Hepatocyte (in vitro differentiated cells): ENCODE results near the gene CELF4. TPM values are rescaled to one million over a fixed set of nuclear protein-coding genes. Genes with fewer than 3 reads are reported as not detected.

Experiments used
- DNase-seq: peaks from one replicate; pipeline ENCODE4 v3.0.0-alpha.2; 2016; ENCODE audit warnings: low spot score
- H2AFZ ChIP-seq: fragments of 200-600 bp; sonication (generic); 2 replicates; pipeline ENCODE4 v1.6.0; 2016; ENCODE audit warnings: antibody characterized with exemption, mild to moderate bottlenecking
- H3K27ac ChIP-seq: fragments of 200-600 bp; sonication (generic); 2 replicates; pipeline ENCODE4 v1.5.1; 2016; ENCODE audit warnings: mild to moderate bottlenecking
- H3K27me3 ChIP-seq: fragments of 200-600 bp; sonication (generic); 2 replicates; pipeline ENCODE4 v1.6.1; 2016
- H3K36me3 ChIP-seq: fragments of 200-600 bp; sonication (generic); replicated peaks from 2 replicates; pipeline ENCODE4 v1.5.1; 2016; ENCODE audit warnings: low read depth; ENCODE audit not compliant: insufficient read depth
- H3K4me1 ChIP-seq: fragments of 200-600 bp; sonication (generic); 2 replicates; pipeline ENCODE4 v1.5.1; 2016; ENCODE audit warnings: mild to moderate bottlenecking, moderate library complexity; ENCODE audit not compliant: insufficient read depth
- H3K4me2 ChIP-seq: fragments of 200-600 bp; sonication (generic); 2 replicates; pipeline ENCODE4 v1.6.0; 2016
- H3K4me3 ChIP-seq: fragments of 200-600 bp; sonication (generic); 2 replicates; pipeline ENCODE4 v1.5.1; 2016; ENCODE audit warnings: mild to moderate bottlenecking
- H3K79me2 ChIP-seq: fragments of 200-600 bp; sonication (generic); 2 replicates; pipeline ENCODE4 v1.6.0; 2017; ENCODE audit warnings: mild to moderate bottlenecking
- H3K9me2 ChIP-seq: fragments of 200-600 bp; sonication (generic); replicated peaks from 2 replicates; pipeline ENCODE4 v1.6.0; 2017; ENCODE audit warnings: mild to moderate bottlenecking; ENCODE audit not compliant: insufficient read depth
- H3K9me3 ChIP-seq: fragments of 200-600 bp; sonication (generic); 2 replicates; pipeline ENCODE4 v1.5.1; 2016; ENCODE audit warnings: low read depth, mild to moderate bottlenecking
- H4K20me1 ChIP-seq: fragments of 200-600 bp; sonication (generic); 2 replicates; pipeline ENCODE4 v1.6.0; 2016; ENCODE audit warnings: mild to moderate bottlenecking; ENCODE audit not compliant: insufficient read depth, poor library complexity, severe bottlenecking
- EZH2 ChIP-seq: fragments of 200-600 bp; sonication (generic); IDR thresholded peaks from 2 replicates; pipeline ENCODE4 v1.6.1; 2016; ENCODE audit warnings: antibody characterized with exemption, mild to moderate bottlenecking, borderline replicate concordance
- EZH2phosphoT487 ChIP-seq: fragments of 200-600 bp; sonication (generic); IDR thresholded peaks from one replicate; pipeline ENCODE4 v1.6.1; 2018; ENCODE audit warnings: antibody characterized with exemption, mild to moderate bottlenecking, low read depth, moderate library complexity; ENCODE audit not compliant: unreplicated experiment, severe bottlenecking
- WGBS: methylation state at CpG from one replicate; pipeline ENCODE4 v1.1.6; 2016; ENCODE audit warnings: low lambda C conversion rate; ENCODE audit errors: missing lambda C conversion rate; 5-methylcytosine and 5-hydroxymethylcytosine counted together
- polyA plus RNA-seq: library from polyadenylated mRNA; unstranded; fragments of >200 nt; fragmentation: Nextera tagmentation; extraction: Ambion mirVana; gene quantifications from 2 replicates; pipeline ENCODE4 v1.2.1, GENCODE V29; 2016
- total RNA-seq: library from RNA; depleted of rRNA; stranded (reverse); fragments of >200 nt; gene quantifications from 2 replicates; pipeline ENCODE4 v1.2.3, GENCODE V29; 2014
- TF ChIP-seq, protein P1 (sequence below): fragments of 200-600 bp; sonication (generic); IDR thresholded peaks from 2 replicates; pipeline ENCODE4 v1.5.1; 2016; ENCODE audit warnings: antibody characterized with exemption, mild to moderate bottlenecking; ENCODE audit not compliant: poor library complexity

The CELF4 gene
- total and polyA plus RNA-seq, 2 experiments from 2014 or later, result 1.3 to 2.9 TPM

GRCh38 chr18:37511721-37512298, 53.8 kb downstream of the CELF4 start:
- Histone ChIP-seq H3K79me2 (no peaks in the 10 kb centered on the region), H3K9me2 (no peaks in the 10 kb centered on the region), H2AFZ (no peak overlapping the region), H3K9me3 (no peaks in the 10 kb centered on the region), H3K4me1 (no peaks in the 10 kb centered on the region), H3K4me3 (no peak overlapping the region), H3K27ac (no peak overlapping the region), H3K4me2 (no peak overlapping the region), H3K36me3 (no peaks in the 10 kb centered on the region), H3K27me3 (peaks cover 17% of the 10 kb centered on the region), H4K20me1 (no peaks in the 10 kb centered on the region)
- no peak for DNase-seq
- WGBS, result 74% methylated on average over 9 of the region's 9 CpGs
- TF ChIP-seq EZH2 (no peak), EZH2phosphoT487 (no peak)
- TF ChIP-seq, protein P1, sequence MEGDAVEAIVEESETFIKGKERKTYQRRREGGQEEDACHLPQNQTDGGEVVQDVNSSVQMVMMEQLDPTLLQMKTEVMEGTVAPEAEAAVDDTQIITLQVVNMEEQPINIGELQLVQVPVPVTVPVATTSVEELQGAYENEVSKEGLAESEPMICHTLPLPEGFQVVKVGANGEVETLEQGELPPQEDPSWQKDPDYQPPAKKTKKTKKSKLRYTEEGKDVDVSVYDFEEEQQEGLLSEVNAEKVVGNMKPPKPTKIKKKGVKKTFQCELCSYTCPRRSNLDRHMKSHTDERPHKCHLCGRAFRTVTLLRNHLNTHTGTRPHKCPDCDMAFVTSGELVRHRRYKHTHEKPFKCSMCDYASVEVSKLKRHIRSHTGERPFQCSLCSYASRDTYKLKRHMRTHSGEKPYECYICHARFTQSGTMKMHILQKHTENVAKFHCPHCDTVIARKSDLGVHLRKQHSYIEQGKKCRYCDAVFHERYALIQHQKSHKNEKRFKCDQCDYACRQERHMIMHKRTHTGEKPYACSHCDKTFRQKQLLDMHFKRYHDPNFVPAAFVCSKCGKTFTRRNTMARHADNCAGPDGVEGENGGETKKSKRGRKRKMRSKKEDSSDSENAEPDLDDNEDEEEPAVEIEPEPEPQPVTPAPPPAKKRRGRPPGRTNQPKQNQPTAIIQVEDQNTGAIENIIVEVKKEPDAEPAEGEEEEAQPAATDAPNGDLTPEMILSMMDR, result no peak

GRCh38 chr18:37509600-37509999, 56.0 kb downstream of the CELF4 start:
- WGBS, result 87% methylated on average over 1 of the region's 1 CpG
- H3K4me3 ChIP-seq, result no peak overlapping the region

GRCh38 chr18:37508207-37508606, 57.4 kb downstream of the CELF4 start:
- no peak for TF ChIP-seq EZH2phosphoT487
- TF ChIP-seq, protein P1, result no peak
- no peak for TF ChIP-seq EZH2
- 86% methylated on average over 3 of the region's 3 CpGs for whole genome bisulfite sequencing
- H2AFZ ChIP-seq, result no peak overlapping the region

More at GRCh38 chr18:37509600-37509999, 56.0 kb downstream of the CELF4 start:
- Histone ChIP-seq H2AFZ (no peak overlapping the region), H3K27me3 (peaks cover 13% of the 10 kb centered on the region), H3K79me2 (no peaks in the 10 kb centered on the region), H3K9me2 (no peaks in the 10 kb centered on the region), H3K4me1 (peaks cover 4% of the 10 kb centered on the region), H3K36me3 (no peaks in the 10 kb centered on the region), H3K27ac (no peak overlapping the region), H3K9me3 (no peaks in the 10 kb centered on the region), H3K4me2 (no peak overlapping the region), H4K20me1 (no peaks in the 10 kb centered on the region)
- TF ChIP-seq EZH2 (no peak), EZH2phosphoT487 (no peak)
- TF ChIP-seq, protein P1, result no peak
- DNase-seq, result no peak

More at GRCh38 chr18:37508207-37508606, 57.4 kb downstream of the CELF4 start:
- Histone ChIP-seq H3K9me2 (no peaks in the 10 kb centered on the region), H3K4me1 (peaks cover 8% of the 10 kb centered on the region), H3K27me3 (peaks cover 10% of the 10 kb centered on the region), H3K9me3 (no peaks in the 10 kb centered on the region), H3K4me3 (no peak overlapping the region), H3K4me2 (no peak overlapping the region), H3K27ac (no peak overlapping the region), H3K79me2 (no peaks in the 10 kb centered on the region), H3K36me3 (no peaks in the 10 kb centered on the region), H4K20me1 (no peaks in the 10 kb centered on the region)
- DNase-seq, result no peak
